Measurements from ENCODE around the gene HSDL1.

GRCh38 chr16:84174396-84174795, 29.4 kb upstream of the HSDL1 start:
- no peak for TF ChIP-seq MAX (IDR thresholded peaks at IDR 0.05)
- no peak for TF ChIP-seq CTCF (IDR thresholded peaks at IDR 0.05; ENCODE audit: control extremely low read depth in 1 of 3, insufficient read depth in 1 of 3, low read depth in 1 of 3, low read length in 3 of 3)
- no peak for TF ChIP-seq JUN (IDR thresholded peaks at IDR 0.05; ENCODE audit: low read depth, low read length)
- no peak for TF ChIP-seq GTF2F1 (IDR thresholded peaks at IDR 0.05; ENCODE audit: borderline replicate concordance, low read depth, low read length)
- TF ChIP-seq GABPA (IDR thresholded peaks at IDR 0.05; ENCODE audit: borderline replicate concordance, insufficient read depth, low read length), result no peak
- no peak for TF ChIP-seq USF2 (IDR thresholded peaks at IDR 0.05; ENCODE audit: low read length)
